RWPE2 (cell line): Measurements from ENCODE around the gene SUSD6.

Source experiments
- ATAC-seq: fragments of 200-7000 bp; cut with Tn5 transposase; 3 replicates; pipeline ENCODE4 v1.9.1; 2021; ENCODE audit warnings: low read depth
- DNase-seq: peaks from one replicate; pipeline ENCODE4 v3.0.0-alpha.2; 2020; ENCODE audit warnings: low spot score
- H3K27ac ChIP-seq: fragments of 450-650 bp; 2 replicates; pipeline ENCODE4 v1.5.1; 2017; ENCODE audit warnings: mild to moderate bottlenecking; ENCODE audit not compliant: poor library complexity, severe bottlenecking
- H3K27me3 ChIP-seq: fragments of 250-450 bp; sonication (Bioruptor Pico); 2 replicates; pipeline ENCODE4 v1.5.1; 2021; ENCODE audit warnings: mild to moderate bottlenecking, moderate library complexity; ENCODE audit not compliant: insufficient read depth, poor library complexity, severe bottlenecking
- H3K36me3 ChIP-seq: fragments of 250-450 bp; sonication (Bioruptor Pico); 2 replicates; pipeline ENCODE4 v1.5.1; 2020; ENCODE audit warnings: low read depth, mild to moderate bottlenecking, moderate library complexity
- H3K4me1 ChIP-seq: fragments of 250-450 bp; sonication (Bioruptor Pico); 2 replicates; pipeline ENCODE4 v1.5.1; 2021; ENCODE audit warnings: mild to moderate bottlenecking, moderate library complexity; ENCODE audit not compliant: insufficient read depth, poor library complexity, severe bottlenecking
- H3K4me3 ChIP-seq: fragments of 250-450 bp; sonication (Bioruptor Pico); 2 replicates; pipeline ENCODE4 v1.5.1; 2021; ENCODE audit warnings: mild to moderate bottlenecking, moderate library complexity; ENCODE audit not compliant: severe bottlenecking
- H3K9me3 ChIP-seq: fragments of 250-450 bp; sonication (Bioruptor Pico); 2 replicates; pipeline ENCODE4 v1.5.1; 2021; ENCODE audit warnings: mild to moderate bottlenecking, moderate library complexity; ENCODE audit not compliant: severe bottlenecking
- CTCF ChIP-seq: fragments of 450-650 bp; IDR thresholded peaks from one replicate; pipeline ENCODE4 v1.5.1; 2017; ENCODE audit warnings: mild to moderate bottlenecking, moderate library complexity; ENCODE audit not compliant: poor library complexity, severe bottlenecking

The SUSD6 gene

GRCh38 chr14:69672356-69672755 lies 61.0 kb downstream of the SUSD6 start:
- ATAC-seq (no peak), DNase-seq (no peak)
- H3K27ac ChIP-seq, result no peak overlapping the region
- no peaks in the 10 kb centered on the region for H3K4me1 ChIP-seq
- H3K9me3 ChIP-seq, result no peaks in the 10 kb centered on the region
- no peaks in the 10 kb centered on the region for H3K27me3 ChIP-seq
- no peaks in the 10 kb centered on the region for H3K36me3 ChIP-seq
- TF ChIP-seq CTCF, result no peak
- no peak overlapping the region for H3K4me3 ChIP-seq

- no peaks in the 10 kb centered on the region for H3K36me3 ChIP-seq
- no peaks in the 10 kb centered on the region for H3K4me1 ChIP-seq
- no peak overlapping the region for H3K27ac ChIP-seq
- no peak for ATAC-seq
- TF ChIP-seq CTCF, result no peak
- H3K9me3 ChIP-seq, result no peaks in the 10 kb centered on the region
- no peak overlapping the region for H3K4me3 ChIP-seq
- H3K27me3 ChIP-seq, result no peaks in the 10 kb centered on the region
- DNase-seq, result no peak
Observed at GRCh38 chr14:69673104-69673503, 61.7 kb downstream of the SUSD6 start.

- TF ChIP-seq CTCF, result no peak
- H3K27me3 ChIP-seq, result no peaks in the 10 kb centered on the region
- no peaks in the 10 kb centered on the region for H3K36me3 ChIP-seq
- ATAC-seq, result no peak
- H3K4me1 ChIP-seq, result no peaks in the 10 kb centered on the region
- H3K27ac ChIP-seq, result no peak overlapping the region
- H3K9me3 ChIP-seq, result no peaks in the 10 kb centered on the region
- no peak for DNase-seq
- no peak overlapping the region for H3K4me3 ChIP-seq
Observed at GRCh38 chr14:69673578-69674305, 62.3 kb downstream of the SUSD6 start.

GRCh38 chr14:69674546-69675244 lies 63.3 kb downstream of the SUSD6 start:
- Histone ChIP-seq H3K27me3 (no peaks in the 10 kb centered on the region), H3K9me3 (no peaks in the 10 kb centered on the region), H3K36me3 (no peaks in the 10 kb centered on the region), H3K27ac (no peak overlapping the region), H3K4me3 (no peak overlapping the region), H3K4me1 (no peaks in the 10 kb centered on the region)
- TF ChIP-seq CTCF, result no peak
- ATAC-seq (no peak), DNase-seq (no peak)

- Histone ChIP-seq H3K36me3 (no peaks in the 10 kb centered on the region), H3K4me1 (no peaks in the 10 kb centered on the region)
Observed at GRCh38 chr14:69675245-69675583, 63.8 kb downstream of the SUSD6 start.

More at GRCh38 chr14:69675245-69675583, 63.8 kb downstream of the SUSD6 start:
- H3K27me3 ChIP-seq, result no peaks in the 10 kb centered on the region
- H3K9me3 ChIP-seq, result no peaks in the 10 kb centered on the region
- no peak for ATAC-seq
- DNase-seq, result no peak
- H3K27ac ChIP-seq, result no peak overlapping the region
- no peak overlapping the region for H3K4me3 ChIP-seq
- no peak for TF ChIP-seq CTCF
